Endothelial cell of umbilical vein (primary cell): Measurements from ENCODE around the gene SSTR3. TPM values are rescaled to one million over a fixed set of nuclear protein-coding genes. Genes with fewer than 3 reads are reported as not detected.

Source experiments
- BruUV-seq: library from RNA; stranded (reverse); fragments of 400-500 nt; replicated peaks from 2 replicates; lab custom pipeline; 2021; lab: Mats Ljungman, UMichigan
- CTCF ChIA-PET: fragments of 300-600, 350-600 bp; sonication (Branson Sonifier 250); formaldehyde crosslinking; loops from one replicate; lab custom pipeline; 2021; ENCODE audit warnings: antibody characterized with exemption, inconsistent platforms; lab: Charles Lee
- POLR2A ChIA-PET: fragments of 300-600, 350-600 bp; sonication (Branson Sonifier 250); formaldehyde crosslinking; loops from one replicate; lab custom pipeline; 2021; ENCODE audit warnings: antibody characterized with exemption, inconsistent platforms; lab: Charles Lee
- DNase-seq: peaks from one replicate; pipeline ENCODE4 v3.0.0-alpha.2; 2011; ENCODE audit warnings: low read depth, low spot score
- FAIRE-seq: peaks from 2 replicates; lab custom pipeline; 2011; peaks lifted over from hg19 to GRCh38; lab: Jason Lieb, UNC
- H2AFZ ChIP-seq: 2 replicates; pipeline ENCODE4 v1.6.0; 2012; ENCODE audit warnings: low read depth, low read length, control low read depth, inconsistent platforms
- H3K27ac ChIP-seq: 2 replicates; pipeline ENCODE4 v1.5.1; 2011; ENCODE audit warnings: low read depth, mild to moderate bottlenecking, control low read depth, low read length, moderate library complexity; ENCODE audit not compliant: insufficient read depth
- H3K27me3 ChIP-seq, 2 experiments: 2 replicates each; pipeline versions ENCODE4 v1.6.0 to v1.6.1; 2011; ENCODE audit warnings: low read length in 2 of 2, mixed read lengths in 1 of 2; ENCODE audit not compliant: control insufficient read depth in 2 of 2, insufficient read depth in 2 of 2
- H3K36me3 ChIP-seq, 2 experiments: 2 replicates in 1 of 2; 3 replicates in 1 of 2; pipeline ENCODE4 v1.5.1; 2011; ENCODE audit warnings: low read length in 2 of 2, mild to moderate bottlenecking in 1 of 2, moderate library complexity in 1 of 2; ENCODE audit not compliant: control insufficient read depth in 2 of 2, insufficient read depth in 2 of 2; ENCODE audit errors: extremely low read depth in 1 of 2
- H3K4me1 ChIP-seq: 3 replicates; pipeline ENCODE4 v1.5.1; 2011; ENCODE audit warnings: mild to moderate bottlenecking, low read length; ENCODE audit not compliant: control insufficient read depth, insufficient read depth; ENCODE audit errors: extremely low read depth
- H3K4me2 ChIP-seq: 2 replicates; pipeline ENCODE4 v1.6.1; 2011; ENCODE audit warnings: low read length, control low read depth, mixed read lengths; ENCODE audit not compliant: insufficient read depth
- H3K4me3 ChIP-seq, 3 experiments: fragments of 200-600 bp in 1 of 3; sonication (generic), shearing (Covaris generic) in 1 of 3; replicated peaks in 1 of 3; 2 replicates each; pipeline ENCODE4 v1.5.1; 2011 to 2016; ENCODE audit warnings: control low read depth in 3 of 3, low read length in 3 of 3, mild to moderate bottlenecking in 2 of 3, inconsistent platforms in 1 of 3, low read depth in 1 of 3, moderate library complexity in 1 of 3; ENCODE audit not compliant: insufficient read depth in 1 of 3
- H3K79me2 ChIP-seq: 2 replicates; pipeline ENCODE4 v1.6.0; 2012; ENCODE audit warnings: low read length, inconsistent platforms; ENCODE audit not compliant: control insufficient read depth, insufficient read depth
- H3K9ac ChIP-seq: replicated peaks from 2 replicates; pipeline ENCODE3; 2011; ENCODE audit warnings: low read length, control low read depth; ENCODE audit not compliant: insufficient read depth; ENCODE audit errors: extremely low read depth
- H3K9me1 ChIP-seq: replicated peaks from 3 replicates; pipeline ENCODE4 v1.6.0; 2011; ENCODE audit warnings: mild to moderate bottlenecking, low read length; ENCODE audit not compliant: control insufficient read depth, insufficient read depth; ENCODE audit errors: extremely low read depth
- H3K9me3 ChIP-seq: replicated peaks from 2 replicates; pipeline ENCODE4 v1.5.1; 2012; ENCODE audit warnings: low read length, inconsistent platforms; ENCODE audit not compliant: control insufficient read depth, insufficient read depth
- H4K20me1 ChIP-seq: replicated peaks from 2 replicates; pipeline ENCODE3; 2011; ENCODE audit warnings: mild to moderate bottlenecking, low read length; ENCODE audit not compliant: control insufficient read depth, insufficient read depth; ENCODE audit errors: extremely low read depth
- EZH2 ChIP-seq: IDR thresholded peaks from 2 replicates; pipeline ENCODE4 v1.6.1; 2012; ENCODE audit warnings: borderline replicate concordance, low read depth, mild to moderate bottlenecking, moderate library complexity, low read length, inconsistent platforms; ENCODE audit not compliant: severe bottlenecking
- FOS ChIP-seq: IDR thresholded peaks from 2 replicates; pipeline ENCODE4 v1.6.1; 2011; ENCODE audit warnings: mild to moderate bottlenecking, low read length, moderate library complexity, borderline replicate concordance; ENCODE audit not compliant: insufficient read depth
- GATA2 ChIP-seq: IDR thresholded peaks from 2 replicates; pipeline ENCODE4 v1.7.0; 2011; ENCODE audit warnings: low read depth, mild to moderate bottlenecking, moderate library complexity, mixed read lengths, low read length; ENCODE audit not compliant: insufficient read length, insufficient read depth
- JUN ChIP-seq: IDR thresholded peaks from 2 replicates; pipeline ENCODE4 v1.6.1; 2011; ENCODE audit warnings: borderline replicate concordance, low read depth; ENCODE audit not compliant: insufficient read length, insufficient read depth
- MAX ChIP-seq: IDR thresholded peaks from 2 replicates; pipeline ENCODE4 v1.6.1; 2011; ENCODE audit not compliant: insufficient read depth, insufficient read length
- MYC ChIP-seq: IDR thresholded peaks from one replicate; pipeline ENCODE4 v1.6.1; 2011; ENCODE audit warnings: mild to moderate bottlenecking, low read depth, low read length
- POLR2A ChIP-seq: IDR thresholded peaks from 2 replicates; pipeline ENCODE4 v1.6.1; 2012; ENCODE audit warnings: low read depth, mild to moderate bottlenecking, control low read depth, low read length
- POLR2AphosphoS5 ChIP-seq: IDR thresholded peaks from 2 replicates; pipeline ENCODE4 v1.6.1; 2012; ENCODE audit warnings: low read depth, mild to moderate bottlenecking, control low read depth, low read length, moderate library complexity; ENCODE audit not compliant: insufficient read depth
- dilution Hi-C: fragments of 300-500 bp; cut with MboI; formaldehyde crosslinking; loops from one replicate; pipeline ENCODE4 v1.15.0; 2019; ENCODE audit warnings: low sequenced_read_pairs; ENCODE audit not compliant: extremely low pct_ligation_motif_present
- intact Hi-C: fragments of 100-400 bp; cut with micrococcal nuclease; formaldehyde crosslinking; loops from one replicate; pipeline ENCODE4 v1.10.0; 2022
- polyA plus RNA-seq, 4 experiments: library from polyadenylated mRNA; depleted of rRNA in 3 of 4; stranded (reverse) in 3 of 4; unstranded in 1 of 4; fragments of >200 nt; gene quantifications; 2 replicates each; pipeline versions ENCODE4 v1.2.1 to v1.2.3, GENCODE V29; 2011 to 2012; ENCODE audit warnings: missing spikeins in 1 of 4
- total RNA-seq: library from RNA; stranded (reverse); gene quantifications from 2 replicates; pipeline ENCODE4 v1.2.3, GENCODE V29; 2021
- TF ChIP-seq, protein P1 (sequence below), 2 donors: IDR thresholded peaks; 1 replicate in 1 of 2; 2 replicates in 1 of 2; pipeline ENCODE4 v1.5.1; 2011; ENCODE audit warnings: low read length in 2 of 2, mild to moderate bottlenecking in 2 of 2, moderate library complexity in 2 of 2, control low read depth in 1 of 2, inconsistent platforms in 1 of 2, low read depth in 1 of 2; ENCODE audit not compliant: insufficient read depth in 1 of 2; ENCODE audit errors: extremely low read depth in 1 of 2

SSTR3 gene
- total and polyA plus RNA-seq, 2 donors (not counting 3 experiments of a cell fraction or from before 2014, with no cell fraction given) = not detected

GRCh38 chr22:37177221-37177620, 35.1 kb downstream of the SSTR3 start:
- DNase-seq (no peak), FAIRE-seq (no peak)
- no TSS peak for BruUV-seq
- no peak overlapping the region for H3K4me3 ChIP-seq
- peak overlapping the region; percentile 82 for H3K27ac ChIP-seq
- TF ChIP-seq MAX = no peak
- no peak for TF ChIP-seq FOS
- no peak for TF ChIP-seq GATA2
- TF ChIP-seq MYC = no peak
- TF ChIP-seq POLR2A = no peak
- TF ChIP-seq, protein P1, sequence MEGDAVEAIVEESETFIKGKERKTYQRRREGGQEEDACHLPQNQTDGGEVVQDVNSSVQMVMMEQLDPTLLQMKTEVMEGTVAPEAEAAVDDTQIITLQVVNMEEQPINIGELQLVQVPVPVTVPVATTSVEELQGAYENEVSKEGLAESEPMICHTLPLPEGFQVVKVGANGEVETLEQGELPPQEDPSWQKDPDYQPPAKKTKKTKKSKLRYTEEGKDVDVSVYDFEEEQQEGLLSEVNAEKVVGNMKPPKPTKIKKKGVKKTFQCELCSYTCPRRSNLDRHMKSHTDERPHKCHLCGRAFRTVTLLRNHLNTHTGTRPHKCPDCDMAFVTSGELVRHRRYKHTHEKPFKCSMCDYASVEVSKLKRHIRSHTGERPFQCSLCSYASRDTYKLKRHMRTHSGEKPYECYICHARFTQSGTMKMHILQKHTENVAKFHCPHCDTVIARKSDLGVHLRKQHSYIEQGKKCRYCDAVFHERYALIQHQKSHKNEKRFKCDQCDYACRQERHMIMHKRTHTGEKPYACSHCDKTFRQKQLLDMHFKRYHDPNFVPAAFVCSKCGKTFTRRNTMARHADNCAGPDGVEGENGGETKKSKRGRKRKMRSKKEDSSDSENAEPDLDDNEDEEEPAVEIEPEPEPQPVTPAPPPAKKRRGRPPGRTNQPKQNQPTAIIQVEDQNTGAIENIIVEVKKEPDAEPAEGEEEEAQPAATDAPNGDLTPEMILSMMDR (IDR thresholded peaks at IDR 0.05; ENCODE audit: extremely low read depth in 1 of 2, insufficient read depth in 1 of 2, low read depth in 1 of 2, low read length in 2 of 2) = no peak
- no peak for TF ChIP-seq JUN
- no peak for TF ChIP-seq EZH2
- TF ChIP-seq POLR2AphosphoS5 = no peak
- ChIA-PET CTCF (interaction anchor here (0.9 to 5.5 kb wide), 5 partner anchors 10 to 46 kb away, joined by 3 to 54 read pairs (median 7); partner anchors contain the start of gene C1QTNF6), POLR2A (no interaction called here)
- peak overlapping the region; percentile 38 for H3K4me2 ChIP-seq
- H3K36me3 ChIP-seq = no peaks in the 10 kb centered on the region
- H3K9me3 ChIP-seq = no peaks in the 10 kb centered on the region
- peak overlapping the region; percentile 44 for H3K9ac ChIP-seq
- no peaks in the 10 kb centered on the region for H3K9me1 ChIP-seq
- no peaks in the 10 kb centered on the region for H3K79me2 ChIP-seq
- H3K4me1 ChIP-seq = peaks cover 30% of the 10 kb centered on the region
- intact Hi-C loops (no loop called here), dilution Hi-C loops (no loop called here)
- no peaks in the 10 kb centered on the region for H3K27me3 ChIP-seq
- no peaks in the 10 kb centered on the region for H4K20me1 ChIP-seq
- H2AFZ ChIP-seq = no peak overlapping the region
